OCI-LY3 (cell line): ENCODE measurements around the gene ASGR2.

Experiments
- CTCF ChIP-seq: fragments of 200-600, 300-600 bp; sonication (generic); IDR thresholded peaks from 2 replicates; pipeline ENCODE4 v1.5.1; 2014; ENCODE audit warnings: antibody characterized with exemption, low read length, low read depth
- EZH2phosphoT487 ChIP-seq: fragments of 200-600 bp; shearing (Covaris generic); IDR thresholded peaks from 2 replicates; pipeline ENCODE4 v1.6.1; 2018; ENCODE audit warnings: antibody characterized with exemption, mixed run types, low read depth

- TF ChIP-seq CTCF (no peak), EZH2phosphoT487 (no peak)
These were observed 6.6 kb downstream of the ASGR2 start for GRCh38 chr17:7107795-7108559.
